Activated CD4-positive, CD25-positive, alpha-beta regulatory T cell treated with anti-CD3 and anti-CD28 coated beads, Interleukin-2, amount 50 U/mL, for 24 hours (primary cell): Measurements from ENCODE around the gene PRKN.
"Not testable (repeated sequence)": the region's sequence is repeated elsewhere in the genome, so short reads cannot be mapped to it uniquely, and the experiment has no call there.

ENCODE experiments used
- ATAC-seq, 2 donors: fragments of 150-1000 bp; cut with Tn5 transposase; one replicate each; pipeline ENCODE4 v1.10.0; 2021; ENCODE audit warnings: mild to moderate bottlenecking in 1 of 2, moderate library complexity in 1 of 2

Gene PRKN

DNA sequence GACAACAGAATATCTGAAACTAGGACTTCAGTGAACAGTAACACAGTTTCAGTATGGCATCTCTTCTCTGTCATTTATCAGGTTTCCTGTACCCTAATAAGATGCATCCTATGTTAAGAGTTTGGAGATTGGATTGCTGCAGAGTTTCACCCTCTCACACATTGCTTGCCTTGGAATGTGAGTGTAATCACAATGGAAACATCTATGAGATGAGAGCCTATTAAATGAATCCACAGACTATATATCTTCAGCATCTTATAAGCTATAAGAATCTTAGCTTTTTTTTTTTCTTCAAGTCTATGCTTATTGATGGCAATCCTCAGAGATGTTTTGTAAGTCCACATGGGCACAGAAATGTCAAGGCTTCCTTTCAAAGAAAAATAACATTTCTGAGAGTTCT is 292.5 kb downstream of the PRKN start:
- ATAC-seq: no peak

GRCh38 chr6:162421004-162421403 is 306.6 kb downstream of the PRKN start:
- ATAC-seq: no peak

- ATAC-seq: no peak
These were observed 310.6 kb downstream of the PRKN start for GRCh38 chr6:162416831-162417537.

DNA sequence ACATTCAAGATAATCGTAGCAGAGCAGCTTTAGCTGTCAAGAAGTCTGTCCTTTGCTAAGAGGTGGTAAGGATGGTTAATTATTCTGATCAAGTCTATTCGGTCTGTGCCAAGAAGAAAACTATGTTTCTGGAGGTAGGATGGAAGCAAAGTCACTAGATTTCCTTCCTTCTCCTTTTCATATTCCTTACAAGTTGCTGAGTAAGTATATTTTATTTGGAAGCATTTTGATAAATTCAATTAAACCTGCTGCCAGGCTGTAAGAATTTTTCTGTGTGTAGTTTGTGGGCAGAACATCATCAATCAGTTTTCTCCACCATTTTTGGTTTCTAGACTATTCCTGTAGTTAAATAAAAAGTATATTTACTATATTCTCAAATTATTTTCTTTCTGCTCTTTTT is 311.3 kb downstream of the PRKN start:
- ATAC-seq: no peak

DNA sequence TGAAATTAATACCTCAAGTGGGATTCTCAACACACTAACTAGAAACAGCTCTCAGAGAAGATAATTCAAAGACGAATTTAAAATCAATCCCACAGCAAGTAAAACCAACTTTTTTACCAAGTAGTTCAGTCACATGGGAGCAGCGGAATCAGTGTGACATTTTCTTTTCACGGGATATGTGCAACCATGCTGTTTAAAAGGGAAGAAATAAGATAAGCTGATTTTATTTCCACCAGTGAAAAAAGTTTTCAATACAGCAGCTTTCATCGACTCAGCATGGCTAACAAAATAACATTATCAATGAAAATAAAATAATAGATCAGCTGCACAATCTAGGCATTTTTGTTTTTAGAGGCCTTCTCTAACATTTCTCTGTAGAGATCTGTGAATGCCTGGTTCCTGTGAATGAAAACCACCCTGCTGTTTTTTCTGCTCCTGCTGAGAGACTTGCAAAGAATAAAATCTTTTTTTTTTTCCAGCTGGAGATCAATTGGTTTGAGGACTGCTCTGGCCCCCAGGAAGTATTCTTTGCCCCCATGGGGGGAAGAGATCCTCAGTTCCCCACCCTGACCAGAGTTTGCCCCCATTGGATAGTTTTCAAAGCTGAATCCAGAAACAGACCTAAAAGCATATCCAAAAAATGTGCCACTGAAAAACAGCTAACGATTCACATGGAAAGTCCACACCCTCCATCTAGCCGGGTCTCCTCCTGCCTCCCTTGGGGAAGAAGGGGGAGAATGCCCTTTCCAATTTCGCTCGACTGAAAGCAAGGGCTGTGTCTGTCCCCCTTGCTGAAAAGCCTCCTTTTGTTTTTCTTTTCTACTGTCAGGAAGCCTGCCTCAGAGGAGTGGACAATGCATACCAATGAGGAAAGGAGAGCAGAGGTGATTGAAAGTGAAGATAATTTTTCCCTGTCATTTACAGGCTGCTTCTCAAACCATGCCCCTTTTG is 317.6 kb downstream of the PRKN start:
- no peak for ATAC-seq

DNA sequence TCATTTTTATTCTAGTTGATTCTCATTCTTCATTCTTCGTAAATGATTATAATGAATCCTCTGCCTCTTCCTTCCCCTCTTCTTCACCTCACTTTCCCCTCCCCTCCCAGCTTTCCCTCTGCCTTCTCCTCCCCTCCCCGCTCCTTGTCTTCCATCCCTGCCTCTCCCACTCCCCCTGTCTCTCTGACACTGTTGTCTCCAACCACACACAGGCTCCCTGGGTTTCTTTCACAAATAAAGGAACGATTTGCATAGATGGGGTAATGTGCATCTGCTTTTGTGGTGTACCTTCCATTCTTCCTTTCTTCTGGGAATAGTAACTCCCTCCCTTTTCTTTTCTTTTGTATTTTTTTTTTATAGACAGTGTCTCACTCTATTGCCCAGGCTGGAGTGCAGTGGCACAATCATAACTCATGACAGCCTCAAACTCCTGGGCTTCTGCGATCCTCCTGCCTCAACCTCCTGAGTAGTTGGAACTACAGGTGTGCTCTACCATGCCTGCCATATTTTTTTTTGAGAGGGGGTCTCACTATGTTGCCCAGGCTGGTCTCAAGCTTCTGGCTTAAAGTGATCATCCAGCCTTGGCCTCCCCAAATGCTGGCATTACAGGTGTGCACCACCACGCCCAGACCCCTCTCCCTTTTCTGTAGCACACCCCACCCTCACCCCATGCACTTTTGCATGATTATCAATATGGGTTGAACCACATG is 318.6 kb downstream of the PRKN start:
- ATAC-seq: no peak

- no peak for ATAC-seq
These were observed 322.6 kb downstream of the PRKN start for GRCh38 chr6:162404951-162405350.

- ATAC-seq: no peak
These were observed 324.5 kb downstream of the PRKN start for GRCh38 chr6:162403031-162403430.

DNA sequence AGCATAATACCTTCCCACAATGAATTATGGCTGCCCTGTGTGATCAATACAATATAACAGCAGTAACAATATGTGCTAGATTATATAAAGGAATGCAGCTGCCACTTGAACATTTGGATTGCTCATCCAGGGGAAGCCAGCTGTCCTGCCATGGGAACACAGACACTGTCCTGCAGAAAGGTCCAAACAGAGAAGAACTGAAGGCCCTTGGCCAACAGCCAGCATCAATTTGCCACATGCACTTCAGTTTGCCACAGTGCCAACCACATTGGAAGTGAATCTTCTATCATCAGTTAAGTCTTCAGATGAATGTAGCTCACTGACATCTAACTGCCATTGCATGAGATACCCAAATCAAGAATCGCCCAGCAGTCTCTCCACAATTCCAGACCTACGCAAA is 332.4 kb downstream of the PRKN start:
- no peak for ATAC-seq

- not testable (repeated sequence) for ATAC-seq
These were observed 336.4 kb downstream of the PRKN start for GRCh38 chr6:162390961-162391811.

DNA sequence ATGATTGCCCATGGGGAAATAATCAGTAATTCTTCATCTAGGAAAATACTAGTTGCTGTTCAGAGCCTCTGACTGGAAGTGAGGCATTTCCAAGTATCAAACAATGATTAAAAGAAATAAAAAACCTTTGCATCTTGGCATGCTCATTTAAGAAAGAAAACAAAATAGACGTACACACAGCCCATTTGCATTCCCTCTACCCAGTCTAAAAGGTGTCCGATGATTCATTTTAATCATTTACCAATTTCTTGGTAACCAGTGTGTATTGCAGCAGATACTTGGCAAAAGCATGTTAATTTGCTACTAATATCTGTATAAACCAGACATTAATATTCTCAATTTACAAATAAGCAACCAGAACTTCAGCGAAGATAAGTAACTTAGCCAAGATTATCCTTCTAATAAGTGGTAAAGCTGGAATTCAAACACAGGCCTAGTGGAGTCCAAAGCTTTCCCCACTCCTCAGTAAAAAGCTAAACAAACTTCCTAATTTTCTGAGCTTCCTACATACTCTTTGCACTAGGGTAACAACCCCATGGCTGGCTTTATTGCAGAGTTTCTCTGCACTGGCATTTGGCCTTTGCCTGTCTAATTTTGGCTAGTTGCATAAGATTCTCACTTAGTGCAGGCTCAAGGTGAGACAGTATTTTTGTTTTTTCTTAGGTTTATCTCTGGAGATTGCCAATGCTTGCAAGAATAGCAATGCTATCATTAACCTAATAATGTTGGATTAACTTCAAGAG is 338.1 kb downstream of the PRKN start:
- ATAC-seq: no peak

DNA sequence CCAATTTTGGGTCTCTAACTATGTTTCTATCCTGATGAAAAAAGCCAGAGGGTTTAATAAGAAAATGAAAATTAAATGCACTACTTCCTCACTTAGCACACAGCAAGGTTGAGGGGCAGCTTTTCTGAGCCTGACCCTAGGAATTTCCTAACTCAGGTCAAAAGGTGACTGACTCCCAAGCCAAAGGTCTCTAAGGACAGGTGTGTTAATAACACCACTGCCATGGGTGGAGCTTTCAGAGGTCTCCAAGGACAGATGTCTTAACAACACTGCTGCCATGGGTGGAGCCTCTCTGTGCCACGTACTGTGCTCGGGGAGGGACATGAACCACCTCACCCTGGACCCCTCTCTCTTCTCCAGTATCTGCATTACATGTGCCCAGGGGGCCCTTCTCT is 339.2 kb downstream of the PRKN start:
- no peak for ATAC-seq

GRCh38 chr6:162387718-162388382 is 339.7 kb downstream of the PRKN start:
- ATAC-seq: no peak

DNA sequence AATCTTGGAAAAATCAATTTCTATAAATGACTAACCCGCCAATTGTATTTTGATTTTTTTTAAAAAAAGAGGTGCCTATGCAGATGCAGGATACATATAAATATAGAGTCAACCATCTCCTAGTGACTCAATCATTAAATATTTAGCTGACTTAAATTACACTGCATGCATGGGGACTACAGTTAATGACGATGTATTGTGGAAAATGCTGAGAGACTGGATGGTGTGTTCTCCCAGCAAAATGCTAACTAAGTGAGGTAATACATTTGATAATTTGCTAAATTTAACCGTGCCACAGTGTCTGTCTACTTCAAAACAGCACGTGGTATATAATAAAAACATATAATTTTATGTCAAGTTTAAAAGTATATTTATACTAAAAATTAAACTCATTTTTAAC is 341.6 kb downstream of the PRKN start:
- ATAC-seq: no peak

DNA sequence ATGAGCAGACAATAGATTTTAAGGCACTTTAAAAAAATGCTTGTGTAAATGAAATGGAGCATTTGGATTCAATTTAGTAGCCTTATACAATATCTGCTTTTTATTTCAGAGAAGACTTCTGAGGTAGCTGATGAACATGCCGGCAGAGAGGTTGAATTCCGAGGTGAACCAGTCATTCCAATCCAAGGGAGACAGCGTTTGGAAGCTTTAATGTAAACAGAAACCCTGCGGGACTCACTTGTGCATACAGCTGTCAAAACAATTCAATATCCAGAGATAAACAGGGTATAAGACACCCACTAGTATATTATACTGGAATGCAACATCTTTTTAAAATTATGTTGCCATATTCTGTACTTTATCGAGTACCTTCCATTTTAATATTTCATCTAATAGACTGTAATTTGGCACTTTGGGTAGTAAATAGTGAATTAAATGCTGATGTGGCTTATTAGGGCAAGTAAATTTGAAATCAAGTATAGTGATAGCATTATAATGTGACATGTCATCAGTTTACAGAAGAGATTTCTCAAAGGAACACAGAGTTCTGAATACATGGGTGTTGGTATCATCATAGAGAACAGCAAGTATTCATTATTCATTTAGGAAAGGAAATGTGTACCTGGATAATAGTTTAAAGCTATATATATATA is 347.7 kb downstream of the PRKN start:
- ATAC-seq: no peak

DNA sequence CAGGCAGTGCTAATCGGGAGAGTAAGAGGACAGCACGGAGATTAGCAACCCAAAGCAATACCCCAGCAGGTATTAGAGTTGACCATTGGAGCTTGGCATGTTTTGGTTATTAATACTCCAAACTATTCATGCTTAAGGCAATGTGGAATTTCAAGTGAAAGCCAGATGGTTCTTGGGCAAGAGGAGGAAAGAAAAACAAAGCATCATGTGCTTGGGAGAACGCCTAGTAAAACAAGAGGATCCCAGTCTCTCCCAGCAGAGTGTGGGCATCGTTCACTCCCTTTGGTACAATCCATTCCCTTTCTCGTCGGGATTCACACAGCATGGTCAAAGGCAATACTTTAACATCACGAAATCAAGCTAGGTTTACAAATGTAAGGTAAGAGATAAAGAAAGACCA is 349.8 kb downstream of the PRKN start:
- no peak for ATAC-seq

DNA sequence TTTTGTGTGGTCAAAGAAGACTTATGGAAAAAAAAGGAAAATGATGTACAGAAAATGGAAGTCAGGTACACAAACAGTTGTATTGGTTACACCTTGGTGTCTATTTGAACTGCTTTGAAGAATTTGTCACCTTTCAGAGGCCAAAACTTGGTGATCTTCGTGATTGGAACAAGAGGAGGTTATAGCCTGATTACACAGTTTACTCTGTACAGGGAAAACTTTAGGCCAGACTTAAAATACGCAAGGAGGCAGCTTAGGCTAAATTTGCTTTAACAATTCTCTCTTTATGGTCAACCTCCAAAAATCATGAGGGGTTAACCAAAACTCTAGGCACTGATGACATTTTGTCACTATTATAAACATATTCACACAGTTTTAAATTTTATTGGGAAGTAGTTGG is 353.7 kb downstream of the PRKN start:
- ATAC-seq: no peak

DNA sequence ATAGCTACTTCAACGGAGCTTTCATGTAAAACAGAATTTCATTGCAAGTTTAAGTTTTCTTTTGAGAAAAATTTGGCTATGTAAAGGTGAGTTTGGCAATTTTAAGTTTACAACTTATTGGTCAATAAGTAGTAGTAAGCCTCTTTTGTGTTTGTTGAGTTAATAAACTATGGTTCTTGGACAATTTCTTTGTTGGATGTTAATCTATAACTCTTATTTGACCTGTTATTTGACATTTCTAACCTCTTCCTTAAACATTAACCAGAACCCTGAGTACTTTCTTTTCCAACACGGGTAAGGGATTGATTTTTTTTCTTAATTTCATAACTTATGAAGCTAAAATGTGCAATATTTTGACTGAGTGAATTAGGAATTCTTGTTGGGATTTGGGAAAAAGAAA is 354.4 kb downstream of the PRKN start:
- no peak for ATAC-seq

- ATAC-seq: no peak
These were observed 355.5 kb downstream of the PRKN start for GRCh38 chr6:162372106-162372505.

DNA sequence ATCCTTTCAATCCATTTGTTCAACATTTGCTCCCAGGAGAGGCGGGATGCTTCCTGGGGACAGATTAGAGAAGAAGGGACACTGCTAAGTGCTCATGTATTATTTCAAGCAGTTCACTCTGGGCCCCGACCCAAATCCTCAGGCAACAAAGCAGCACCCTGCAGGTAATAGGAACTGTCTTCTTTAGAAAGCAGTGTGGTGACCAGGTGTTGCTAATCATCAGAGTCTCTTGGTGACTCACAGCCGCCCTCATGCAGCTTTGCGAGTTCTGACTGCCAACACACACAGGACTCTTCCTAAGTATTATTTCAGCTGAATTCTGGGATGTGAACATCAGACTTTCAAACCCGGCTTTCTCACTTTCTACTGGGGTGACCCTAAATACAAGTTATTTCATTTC is 356.4 kb downstream of the PRKN start:
- ATAC-seq: no peak

- ATAC-seq: no peak
These were observed 358.5 kb downstream of the PRKN start for GRCh38 chr6:162369091-162369490.
